Adrenal gland (tissue), 12 donors: Measurements from ENCODE around the gene BTN2A1. TPM values are rescaled to one million over a fixed set of nuclear protein-coding genes. Genes with fewer than 3 reads are reported as not detected.

Source experiments
- DNase-seq, 7 donors: peaks; one replicate each; pipeline ENCODE4 v3.0.0-alpha.2; 2019 to 2020
- H3K27ac ChIP-seq, 5 donors: fragments of 200-600 bp; sonication (generic) in 4 of 5; 1 replicate in 3 of 5; 2 replicates in 2 of 5; pipeline versions ENCODE4 v1.5.1 to v1.8.0; 2016 to 2020; ENCODE audit warnings: mild to moderate bottlenecking in 1 of 5
- H3K27me3 ChIP-seq: fragments of 200-600 bp; 2 replicates; pipeline ENCODE4 v1.8.0; 2021
- H3K36me3 ChIP-seq, 2 donors: fragments of 200-600 bp; replicated peaks in 1 of 2; 1 replicate in 1 of 2; 2 replicates in 1 of 2; pipeline versions ENCODE4 v1.5.1 to v1.8.0; 2018 to 2022
- H3K4me1 ChIP-seq, 2 donors: fragments of 200-600 bp; replicated peaks in 1 of 2; 1 replicate in 1 of 2; 2 replicates in 1 of 2; pipeline versions ENCODE4 v1.5.1 to v1.8.0; 2018 to 2021
- H3K4me3 ChIP-seq, 4 donors: fragments of 200-600 bp; sonication (generic) in 3 of 4; one replicate each; pipeline ENCODE4 v1.5.1; 2016 to 2018
- H3K9me3 ChIP-seq, 3 donors: fragments of 200-600 bp; sonication (generic) in 1 of 3; replicated peaks in 1 of 3; 1 replicate in 2 of 3; 2 replicates in 1 of 3; pipeline versions ENCODE4 v1.5.1 to v1.8.0; 2016 to 2021
- POLR2A ChIP-seq, 2 donors: fragments of 450-650 bp; IDR thresholded peaks; one replicate each; pipeline ENCODE4 v1.6.1; 2017; ENCODE audit warnings: antibody characterized with exemption in 2 of 2, mild to moderate bottlenecking in 2 of 2, moderate library complexity in 1 of 2
- WGBS, 4 donors: extraction: QIAGEN DNeasy Blood & Tissue Kit in 2 of 4; methylation state at CpG; one replicate each; pipeline versions ENCODE4 v1.1.5 to v1.1.7; 2013 to 2017; 5-methylcytosine and 5-hydroxymethylcytosine counted together
- intact Hi-C, 2 donors: fragments of 100-400 bp; cut with DNase I; formaldehyde crosslinking; loops; one replicate each; pipeline versions ENCODE4 v1.14.1 to v1.15.0; 2022 to 2023
- polyA plus RNA-seq, 3 donors: library from polyadenylated mRNA; stranded (reverse); fragments of 200-250 nt in 2 of 3; fragments of 350-450 nt in 1 of 3; fragmentation: Illumina TruSeq in 1 of 3; extraction: RNeasy Lipid Tissue Mini Kit (QIAGEN cat#74804) in 1 of 3; gene quantifications; one replicate each; pipeline ENCODE4 v1.2.3, GENCODE V29; 2013 to 2014
- total RNA-seq, 9 donors: library from RNA; depleted of rRNA in 4 of 9; stranded (reverse); fragments of >200 nt in 4 of 9; fragments of 120-200 nt in 1 of 9; fragmentation: NEBNext Ultra II Directional in 1 of 9; extraction: Animal tissue kit (Norgen Biotek cat#: 25700) in 1 of 9; gene quantifications; one replicate each; pipeline versions ENCODE4 v1.1.0 to v1.2.4, GENCODE V29; 2013 to 2023
- TF ChIP-seq, protein P1 (sequence below), 6 experiments: fragments of 450-650 bp in 4 of 6; fragments of 200-600 bp in 2 of 6; sonication (generic) in 1 of 6; IDR thresholded peaks; 1 replicate in 5 of 6; 2 replicates in 1 of 6; pipeline versions ENCODE4 v1.5.1 to v1.8.0; 2016 to 2021; ENCODE audit warnings: antibody characterized with exemption in 6 of 6, mild to moderate bottlenecking in 2 of 6, moderate library complexity in 1 of 6
- donor health status: healthy with polysubstance abuse.
- donor health status: Bipolar disorder and iron deficiency.
- donor health status: DM: yes; HTN: yes; CAD: no.
- donor health status: DM: no; HTN: no; CAD: no.
- donor health status: DM: no; HTN: no; CAD: no.
- donor health status: DM: yes; HTN: yes; CAD: no.

The BTN2A1 gene
- total and polyA plus RNA-seq, 12 donors, result 11.4 to 52.0 (median 22.5) TPM

DNA sequence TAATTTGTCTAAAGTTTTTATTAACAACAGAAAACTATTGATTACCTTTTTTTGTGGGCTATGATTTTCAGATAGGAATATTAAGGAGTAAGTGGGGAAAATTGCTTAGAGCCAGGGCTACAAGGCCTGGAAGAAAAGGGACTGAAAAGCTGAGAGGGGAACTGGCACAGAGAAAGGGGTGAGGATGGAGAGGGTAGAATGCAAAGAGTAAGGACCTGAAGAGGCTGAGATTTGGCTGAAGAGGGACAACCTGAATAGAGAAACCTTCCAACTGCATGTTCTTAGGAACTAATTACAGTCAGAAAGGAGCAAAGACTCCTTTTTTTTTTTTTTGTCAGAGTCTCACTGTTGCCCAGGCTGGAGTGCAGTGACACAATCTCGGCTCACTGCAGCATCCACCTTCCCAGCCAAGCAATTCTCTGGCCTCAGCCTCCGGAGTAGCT lies 16.7 kb downstream of the BTN2A1 start:
- H3K27ac ChIP-seq, result peak overlapping the region; percentile 65 to 93 (median 88)
- TF ChIP-seq, protein P1, sequence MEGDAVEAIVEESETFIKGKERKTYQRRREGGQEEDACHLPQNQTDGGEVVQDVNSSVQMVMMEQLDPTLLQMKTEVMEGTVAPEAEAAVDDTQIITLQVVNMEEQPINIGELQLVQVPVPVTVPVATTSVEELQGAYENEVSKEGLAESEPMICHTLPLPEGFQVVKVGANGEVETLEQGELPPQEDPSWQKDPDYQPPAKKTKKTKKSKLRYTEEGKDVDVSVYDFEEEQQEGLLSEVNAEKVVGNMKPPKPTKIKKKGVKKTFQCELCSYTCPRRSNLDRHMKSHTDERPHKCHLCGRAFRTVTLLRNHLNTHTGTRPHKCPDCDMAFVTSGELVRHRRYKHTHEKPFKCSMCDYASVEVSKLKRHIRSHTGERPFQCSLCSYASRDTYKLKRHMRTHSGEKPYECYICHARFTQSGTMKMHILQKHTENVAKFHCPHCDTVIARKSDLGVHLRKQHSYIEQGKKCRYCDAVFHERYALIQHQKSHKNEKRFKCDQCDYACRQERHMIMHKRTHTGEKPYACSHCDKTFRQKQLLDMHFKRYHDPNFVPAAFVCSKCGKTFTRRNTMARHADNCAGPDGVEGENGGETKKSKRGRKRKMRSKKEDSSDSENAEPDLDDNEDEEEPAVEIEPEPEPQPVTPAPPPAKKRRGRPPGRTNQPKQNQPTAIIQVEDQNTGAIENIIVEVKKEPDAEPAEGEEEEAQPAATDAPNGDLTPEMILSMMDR (IDR thresholded peaks at IDR 0.05), result no peak
- no peak for TF ChIP-seq POLR2A (IDR thresholded peaks at IDR 0.05)
- peaks cover 0 to 4% of the 10 kb centered on the region in 2 donors for H3K36me3 ChIP-seq
- peaks cover 11 to 18% of the 10 kb centered on the region in 2 donors for H3K4me1 ChIP-seq
- intact Hi-C loops, result no loop called here
- DNase-seq, result peak in 1 of 7 donors; percentile 22
- 23 to 44% (median 33%) methylated on average over 2 of the region's 2 CpGs for WGBS, 4 donors
- no peaks in the 10 kb centered on the region for H3K27me3 ChIP-seq
- peak overlapping the region in 3 of 4 donors; percentile 17 to 59 (median 37) for H3K4me3 ChIP-seq
- H3K9me3 ChIP-seq, result no peaks in the 10 kb centered on the region

GRCh38 chr6:26475823-26476729 lies 18.3 kb downstream of the BTN2A1 start:
- 82 to 87% (median 85%) methylated on average over 7 of the region's 7 CpGs for WGBS, 4 donors
- no peak for DNase-seq
- TF ChIP-seq, protein P1 (IDR thresholded peaks at IDR 0.05), result no peak
- no peak for TF ChIP-seq POLR2A (IDR thresholded peaks at IDR 0.05)
- Histone ChIP-seq H3K4me1 (peaks cover 14 to 18% of the 10 kb centered on the region in 2 donors), H3K36me3 (no peaks in the 10 kb centered on the region), H3K27ac (peak overlapping the region in 1 of 5 donors; percentile 43), H3K9me3 (no peaks in the 10 kb centered on the region), H3K4me3 (no peak overlapping the region), H3K27me3 (no peaks in the 10 kb centered on the region)
- intact Hi-C loops, result no loop called here

- TF ChIP-seq, protein P1 (IDR thresholded peaks at IDR 0.05), result no peak
- TF ChIP-seq POLR2A (IDR thresholded peaks at IDR 0.05), result no peak
- no peaks in the 10 kb centered on the region for H3K27me3 ChIP-seq
- no peaks in the 10 kb centered on the region for H3K36me3 ChIP-seq
- H3K4me1 ChIP-seq, result peaks cover 14 to 18% of the 10 kb centered on the region in 2 donors
- 78 to 83% (median 80%) methylated on average over 4 of the region's 4 CpGs for WGBS, 4 donors
- H3K9me3 ChIP-seq, result no peaks in the 10 kb centered on the region
- DNase-seq, result no peak
- peak overlapping the region in 1 of 5 donors; percentile 43 for H3K27ac ChIP-seq
- H3K4me3 ChIP-seq, result no peak overlapping the region
- intact Hi-C loops, result no loop called here
These were observed 19.1 kb downstream of the BTN2A1 start for GRCh38 chr6:26476896-26477295.

- H3K27ac ChIP-seq, result peak overlapping the region in 2 of 5 donors; percentile 36 to 43
These were observed 19.7 kb downstream of the BTN2A1 start for GRCh38 chr6:26477426-26477825.

More at GRCh38 chr6:26477426-26477825, 19.7 kb downstream of the BTN2A1 start:
- Histone ChIP-seq H3K9me3 (no peaks in the 10 kb centered on the region), H3K4me3 (no peak overlapping the region), H3K36me3 (no peaks in the 10 kb centered on the region), H3K4me1 (peaks cover 14 to 18% of the 10 kb centered on the region in 2 donors), H3K27me3 (no peaks in the 10 kb centered on the region)
- WGBS, 4 donors, result 18 to 47% (median 31%) methylated on average over 1 of the region's 1 CpG
- intact Hi-C loops, result no loop called here
- peak in 1 of 7 donors; percentile 51 for DNase-seq
- TF ChIP-seq, protein P1 (IDR thresholded peaks at IDR 0.05), result no peak
- no peak for TF ChIP-seq POLR2A (IDR thresholded peaks at IDR 0.05)
